ENCODE measurements around the gene HSPD1. TPM values are rescaled to one million over a fixed set of nuclear protein-coding genes. Genes with fewer than 3 reads are reported as not detected.

Gene HSPD1
- total and polyA plus RNA-seq, 10 of the 15 experiments (the other 5 are each of a cell fraction or from before 2014, with no cell fraction given): 345 to 1,169 (median 695) TPM

GRCh38 chr2:197453123-197453913, 46.3 kb downstream of the HSPD1 start, which contains the start of gene COQ10B (continued):
- TF ChIP-seq IRF3 (IDR thresholded peaks at IDR 0.05): peak; percentile 51; the same call in 1 of the 2 replicates

GRCh38 chr2:197452754-197453122, 46.9 kb downstream of the HSPD1 start:
- no peaks in the 10 kb centered on the region for H3K36me3 ChIP-seq (ENCODE audit: control insufficient read depth in 2 of 2, insufficient read depth in 2 of 2, low read length in 1 of 2)
- FAIRE-seq: no peak
- H3K4me2 ChIP-seq (ENCODE audit: control insufficient read depth, insufficient read depth): peak overlapping the region; percentile 95
- RAD21 ChIA-PET (ENCODE audit: unreplicated experiment): interaction anchor here (0.5 to 4.2 kb wide), 15 partner anchors 10 to 598 kb away, joined by 3 to 38 read pairs (median 4); partner anchors contain the start of genes HSPD1, HSPE1, MARS2 and MOB4
- TSS peak; percentile 97 for BruUV-seq (replicated peaks)
- H3K27me3 ChIP-seq (replicated peaks in 1 of 2; ENCODE audit: control insufficient read depth in 2 of 2, insufficient read depth in 2 of 2, low read length in 1 of 2): no peaks in the 10 kb centered on the region
- POLR2A ChIA-PET: interaction anchor here (0.8 to 4.8 kb wide), 11 partner anchors 9 to 252 kb away, joined by 3 to 63 read pairs (median 5); partner anchors contain the start of genes HSPD1, HSPE1, MARS2 and MOB4
- H3K9ac ChIP-seq (ENCODE audit: control insufficient read depth, insufficient read depth, low read length): peak overlapping the region; percentile 84
- no peak for ATAC-seq
- H3K4me1 ChIP-seq (ENCODE audit: control insufficient read depth, insufficient read depth, low read length): no peaks in the 10 kb centered on the region
- H3K27ac ChIP-seq (ENCODE audit: control insufficient read depth, insufficient read depth): peak overlapping the region; percentile 88
- no peak for DNase-seq (ENCODE audit: low read depth, low spot score)
- CTCF ChIA-PET: interaction anchor here (0.6 to 1.3 kb wide), 8 partner anchors 9 to 1276 kb away, joined by 3 to 9 read pairs (median 4); partner anchors contain the start of gene SF3B1
- H2AFZ ChIP-seq (ENCODE audit: control insufficient read depth, low read depth, low read length): peak overlapping the region; percentile 89
- intact Hi-C loops (cut with micrococcal nuclease; ENCODE audit: unreplicated experiment): loop anchor here (1.0 to 5.0 kb wide), 3 partner anchors 17 to 255 kb away; partner anchors contain the start of genes HSPD1, MARS2 and SF3B1
- SMC1A ChIA-PET (ENCODE audit: uncharacterized antibody, unreplicated experiment): interaction anchor here (0.8 to 3.8 kb wide), 8 partner anchors 11 to 64 kb away, joined by 3 to 32 read pairs (median 6); partner anchors contain the start of genes HSPD1, HSPE1, MOB4 and SF3B1
- H3K79me2 ChIP-seq (ENCODE audit: control insufficient read depth, insufficient read depth, low read length): peaks cover 37% of the 10 kb centered on the region
- no peaks in the 10 kb centered on the region; the same call in 2 of the 3 replicates for H3K9me3 ChIP-seq (replicated peaks; ENCODE audit: control insufficient read depth, insufficient read depth, low read length)
- WGBS (ENCODE audit: insufficient coverage, insufficient replicate concordance, low lambda C conversion rate, missing lambda C conversion rate): 10% methylated on average over 11 of the region's 11 CpGs
- peak overlapping the region; percentile 88 for H3K4me3 ChIP-seq
- in situ Hi-C loops (cut with MboI): no loop called here
- no peaks in the 10 kb centered on the region for H4K20me1 ChIP-seq (ENCODE audit: control insufficient read depth, insufficient read depth)
- TF ChIP-seq KDM1A (IDR thresholded peaks at IDR 0.05; ENCODE audit: borderline replicate concordance): no peak
- TF ChIP-seq HSF1 (IDR thresholded peaks at IDR 0.05; ENCODE audit: low read depth, low read length): no peak
- peak; percentile 90 for TF ChIP-seq RELA (IDR thresholded peaks at IDR 0.05; ENCODE audit: borderline replicate concordance, partially characterized antibody)
- no peak for TF ChIP-seq ZNF622 (IDR thresholded peaks at IDR 0.05)
- TF ChIP-seq BACH1 (IDR thresholded peaks at IDR 0.05; ENCODE audit: borderline replicate concordance): 0 out of 2 replicates have a peak, but pooled peaks have one; percentile 54
- TF ChIP-seq HDAC2 (IDR thresholded peaks at IDR 0.05): no peak
- TF ChIP-seq CTCF (IDR thresholded peaks at IDR 0.05 in 2 of 3, conservative IDR thresholded peaks at IDR 0.05 in 1 of 3; ENCODE audit: control insufficient read depth in 2 of 3, extremely low read depth in 1 of 3, insufficient read depth in 1 of 3, low read depth in 3 of 3, low read length in 3 of 3): no peak
- TF ChIP-seq ZNF217 (IDR thresholded peaks at IDR 0.05): no peak
- no peak for TF ChIP-seq SUZ12 (IDR thresholded peaks at IDR 0.05; ENCODE audit: unreplicated experiment)
- TF ChIP-seq LARP7 (IDR thresholded peaks at IDR 0.05): no peak
- TF ChIP-seq E4F1 (IDR thresholded peaks at IDR 0.05; ENCODE audit: borderline replicate concordance, partially characterized antibody): no peak
- no peak; the same call in 1 of the 2 replicates for TF ChIP-seq GATAD2B (conservative IDR thresholded peaks at IDR 0.05; ENCODE audit: low read depth)
- TF ChIP-seq FOXK2 (IDR thresholded peaks at IDR 0.05): no peak
